PC-3 (cell line): ENCODE data around the gene GCKR. TPM values are rescaled to one million over a fixed set of nuclear protein-coding genes. Genes with fewer than 3 reads are reported as not detected.
A peak's percentile ranks its signal among the peaks of the same experiment; 100 is the strongest.

ENCODE experiments used
- ATAC-seq: fragments of 200-7000 bp; cut with Tn5 transposase; 2 replicates; pipeline ENCODE4 v1.9.1; 2020; ENCODE audit warnings: mild to moderate bottlenecking, moderate library complexity
- BruUV-seq: library from RNA; stranded (reverse); fragments of 400-500 nt; replicated peaks from 2 replicates; lab custom pipeline; 2021; lab: Mats Ljungman, UMichigan
- CTCF ChIA-PET: fragments of 300-600 bp; sonication (Branson Sonifier 250); formaldehyde crosslinking; loops from one replicate; lab custom pipeline; 2022; ENCODE audit warnings: antibody characterized with exemption; lab: Charles Lee
- POLR2A ChIA-PET: fragments of 300-600 bp; sonication (Branson Sonifier 250); formaldehyde crosslinking; loops from one replicate; lab custom pipeline; 2022; ENCODE audit warnings: antibody characterized with exemption; ENCODE audit not compliant: unreplicated experiment; lab: Charles Lee
- DNase-seq: peaks from one replicate; pipeline ENCODE4 v3.0.0-alpha.2; 2015
- H2AFZ ChIP-seq: fragments of 300-600 bp; sonication (generic); 2 replicates; pipeline ENCODE4 v1.6.0; 2016; ENCODE audit warnings: antibody characterized with exemption, low read length
- H3F3A ChIP-seq: fragments of 300-600 bp; sonication (generic); one replicate; pipeline ENCODE4 v1.6.0; 2017; ENCODE audit warnings: antibody characterized with exemption, low read length, control low read depth, mild to moderate bottlenecking; ENCODE audit not compliant: unreplicated experiment
- H3K27ac ChIP-seq: fragments of 300-600 bp; sonication (generic); 2 replicates; pipeline ENCODE4 v1.5.1; 2016; ENCODE audit warnings: mild to moderate bottlenecking, low read length
- H3K27me3 ChIP-seq: fragments of 300-600 bp; sonication (generic); 2 replicates; pipeline ENCODE4 v1.6.1; 2016; ENCODE audit warnings: low read length, mixed read lengths
- H3K36me3 ChIP-seq: fragments of 300-600 bp; sonication (generic); 2 replicates; pipeline ENCODE4 v1.6.1; 2016; ENCODE audit warnings: low read depth, mixed run types, low read length, mixed read lengths
- H3K4me1 ChIP-seq: fragments of 300-600 bp; sonication (generic); 2 replicates; pipeline ENCODE4 v1.5.1; 2016; ENCODE audit warnings: low read length; ENCODE audit not compliant: insufficient read depth
- H3K4me2 ChIP-seq: fragments of 300-600 bp; sonication (generic); 2 replicates; pipeline ENCODE4 v1.6.0; 2016; ENCODE audit warnings: low read length
- H3K4me3 ChIP-seq: fragments of 300-600 bp; sonication (generic); 2 replicates; pipeline ENCODE4 v1.5.1; 2016; ENCODE audit warnings: mild to moderate bottlenecking, low read length, mixed read lengths
- H3K79me2 ChIP-seq: fragments of 300-600 bp; sonication (generic); 2 replicates; pipeline ENCODE4 v1.6.1; 2017; ENCODE audit warnings: low read length, mixed read lengths
- H3K9ac ChIP-seq: fragments of 300-600 bp; sonication (generic); 2 replicates; pipeline ENCODE4 v1.6.0; 2016; ENCODE audit warnings: mild to moderate bottlenecking, low read length
- H3K9me2 ChIP-seq: fragments of 300-600 bp; sonication (generic); replicated peaks from 2 replicates; pipeline ENCODE4 v1.6.1; 2016; ENCODE audit warnings: mixed run types, low read length, mixed read lengths
- H3K9me3 ChIP-seq: fragments of 300-600 bp; sonication (generic); 2 replicates; pipeline ENCODE4 v1.6.1; 2016; ENCODE audit warnings: low read length, mixed read lengths
- H4K20me1 ChIP-seq: fragments of 300-600 bp; sonication (generic); 2 replicates; pipeline ENCODE4 v1.6.1; 2016; ENCODE audit warnings: low read length, mixed read lengths
- EZH2 ChIP-seq: fragments of 300-600 bp; sonication (generic); IDR thresholded peaks from one replicate; pipeline ENCODE4 v1.6.1; 2017; ENCODE audit warnings: antibody characterized with exemption, mild to moderate bottlenecking, low read length; ENCODE audit not compliant: unreplicated experiment
- EZH2phosphoT487 ChIP-seq: fragments of 300-600 bp; sonication (generic); IDR thresholded peaks from 2 replicates; pipeline ENCODE4 v1.6.1; 2018; ENCODE audit warnings: mild to moderate bottlenecking, antibody characterized with exemption, low read length, borderline replicate concordance
- intact Hi-C: fragments of 100-400 bp; cut with micrococcal nuclease; formaldehyde crosslinking; loops from 2 replicates; pipeline ENCODE4 v1.9.0; 2023
- total RNA-seq: library from RNA; depleted of rRNA; stranded (reverse); fragments of >200 nt; gene quantifications from 2 replicates; pipeline ENCODE4 v1.2.3, GENCODE V29; 2014
- TF ChIP-seq, protein P1 (sequence below): fragments of 300-600 bp; sonication (generic); conservative IDR thresholded peaks from 2 replicates; pipeline ENCODE4 v1.5.1; 2017; ENCODE audit warnings: antibody characterized with exemption, low read depth, mild to moderate bottlenecking, low read length

GCKR gene
- total RNA-seq, 1 experiment from 2014 or later, result not detected

DNA sequence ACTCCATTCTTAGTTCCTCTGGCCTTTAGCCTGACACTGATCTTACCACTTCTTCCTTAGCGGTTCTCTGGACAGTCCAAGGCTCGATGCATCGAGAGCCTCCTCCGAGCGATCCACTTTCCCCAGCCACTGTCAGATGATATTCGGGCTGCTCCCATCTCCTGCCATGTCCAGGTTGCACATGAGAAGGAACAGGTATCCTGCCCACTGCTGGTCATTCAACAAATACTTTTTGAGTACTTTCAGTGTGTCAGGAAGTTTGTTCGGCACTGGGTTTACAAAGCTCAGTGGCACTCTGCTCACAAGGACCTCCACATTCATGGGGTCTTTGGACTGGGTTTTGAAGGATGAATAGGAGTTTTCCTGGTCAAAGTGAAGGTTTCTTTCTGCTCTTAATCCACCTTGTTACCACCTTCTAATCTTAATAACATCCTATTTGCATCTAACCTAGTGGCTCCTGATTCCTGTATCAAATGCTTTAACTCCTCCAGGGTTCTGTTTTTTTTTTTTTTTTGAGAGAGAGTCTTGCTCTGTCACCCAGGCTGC is 25.8 kb downstream of the GCKR start:
- no peak overlapping the region for H3K9ac ChIP-seq
- no TSS peak for BruUV-seq
- no peaks in the 10 kb centered on the region for H3K9me3 ChIP-seq
- no peaks in the 10 kb centered on the region for H3F3A ChIP-seq
- H3K27ac ChIP-seq, result no peak overlapping the region
- H3K9me2 ChIP-seq, result no peaks in the 10 kb centered on the region
- H3K4me3 ChIP-seq, result no peak overlapping the region
- H3K4me1 ChIP-seq, result peaks cover 7% of the 10 kb centered on the region
- H3K4me2 ChIP-seq, result no peak overlapping the region
- no peaks in the 10 kb centered on the region for H3K27me3 ChIP-seq
- POLR2A ChIA-PET, result no interaction called here
- no peak overlapping the region for H2AFZ ChIP-seq
- H4K20me1 ChIP-seq, result no peaks in the 10 kb centered on the region
- peak; percentile 10 for DNase-seq
- CTCF ChIA-PET, result interaction anchor here (0.6 kb wide), 1 partner anchor 14 kb away, joined by 6 read pairs; no protein-coding TSS in a partner anchor
- TF ChIP-seq, protein P1, sequence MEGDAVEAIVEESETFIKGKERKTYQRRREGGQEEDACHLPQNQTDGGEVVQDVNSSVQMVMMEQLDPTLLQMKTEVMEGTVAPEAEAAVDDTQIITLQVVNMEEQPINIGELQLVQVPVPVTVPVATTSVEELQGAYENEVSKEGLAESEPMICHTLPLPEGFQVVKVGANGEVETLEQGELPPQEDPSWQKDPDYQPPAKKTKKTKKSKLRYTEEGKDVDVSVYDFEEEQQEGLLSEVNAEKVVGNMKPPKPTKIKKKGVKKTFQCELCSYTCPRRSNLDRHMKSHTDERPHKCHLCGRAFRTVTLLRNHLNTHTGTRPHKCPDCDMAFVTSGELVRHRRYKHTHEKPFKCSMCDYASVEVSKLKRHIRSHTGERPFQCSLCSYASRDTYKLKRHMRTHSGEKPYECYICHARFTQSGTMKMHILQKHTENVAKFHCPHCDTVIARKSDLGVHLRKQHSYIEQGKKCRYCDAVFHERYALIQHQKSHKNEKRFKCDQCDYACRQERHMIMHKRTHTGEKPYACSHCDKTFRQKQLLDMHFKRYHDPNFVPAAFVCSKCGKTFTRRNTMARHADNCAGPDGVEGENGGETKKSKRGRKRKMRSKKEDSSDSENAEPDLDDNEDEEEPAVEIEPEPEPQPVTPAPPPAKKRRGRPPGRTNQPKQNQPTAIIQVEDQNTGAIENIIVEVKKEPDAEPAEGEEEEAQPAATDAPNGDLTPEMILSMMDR, result peak; percentile 36; the same call in 1 of the 2 replicates
- TF ChIP-seq EZH2phosphoT487, result no peak
- no peak for TF ChIP-seq EZH2
- no peaks in the 10 kb centered on the region for H3K36me3 ChIP-seq
- no peak for ATAC-seq
- no peaks in the 10 kb centered on the region for H3K79me2 ChIP-seq
- intact Hi-C loops, result no loop called here

DNA sequence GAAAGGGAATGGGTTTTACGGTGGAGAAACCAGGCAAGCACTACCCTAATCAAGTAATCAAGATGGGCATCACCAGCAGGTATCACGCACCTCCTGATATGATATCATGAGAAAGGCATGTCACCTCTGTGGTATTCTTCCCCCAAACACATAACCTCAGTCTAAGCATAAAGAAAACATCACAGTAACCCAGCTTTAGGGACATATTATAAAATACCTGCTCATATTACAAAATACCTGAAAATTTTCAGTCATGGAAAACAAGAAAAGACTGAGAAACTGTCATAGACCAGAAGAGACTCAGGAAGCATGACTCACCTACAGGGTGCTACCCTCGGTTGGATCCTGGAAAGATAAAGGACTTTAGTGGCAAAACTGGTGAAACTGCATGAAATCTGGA is 30.5 kb downstream of the GCKR start:
- H4K20me1 ChIP-seq, result no peaks in the 10 kb centered on the region
- CTCF ChIA-PET, result no interaction called here
- peak overlapping the region; percentile 23; the same call in 1 of the 2 replicates for H3K4me2 ChIP-seq
- H3F3A ChIP-seq, result no peaks in the 10 kb centered on the region
- H3K36me3 ChIP-seq, result no peaks in the 10 kb centered on the region
- H3K79me2 ChIP-seq, result no peaks in the 10 kb centered on the region
- no peak overlapping the region for H3K9ac ChIP-seq
- H3K4me3 ChIP-seq, result no peak overlapping the region
- H3K4me1 ChIP-seq, result peaks cover 10% of the 10 kb centered on the region
- POLR2A ChIA-PET, result no interaction called here
- no TSS peak for BruUV-seq
- TF ChIP-seq EZH2 (no peak), EZH2phosphoT487 (no peak)
- TF ChIP-seq, protein P1, result no peak
- ATAC-seq (peak; percentile 79), DNase-seq (peak; percentile 75)
- no peaks in the 10 kb centered on the region for H3K27me3 ChIP-seq
- no peaks in the 10 kb centered on the region for H3K9me3 ChIP-seq
- no peak overlapping the region for H2AFZ ChIP-seq
- intact Hi-C loops, result no loop called here
- H3K27ac ChIP-seq, result no peak overlapping the region
- no peaks in the 10 kb centered on the region for H3K9me2 ChIP-seq

DNA sequence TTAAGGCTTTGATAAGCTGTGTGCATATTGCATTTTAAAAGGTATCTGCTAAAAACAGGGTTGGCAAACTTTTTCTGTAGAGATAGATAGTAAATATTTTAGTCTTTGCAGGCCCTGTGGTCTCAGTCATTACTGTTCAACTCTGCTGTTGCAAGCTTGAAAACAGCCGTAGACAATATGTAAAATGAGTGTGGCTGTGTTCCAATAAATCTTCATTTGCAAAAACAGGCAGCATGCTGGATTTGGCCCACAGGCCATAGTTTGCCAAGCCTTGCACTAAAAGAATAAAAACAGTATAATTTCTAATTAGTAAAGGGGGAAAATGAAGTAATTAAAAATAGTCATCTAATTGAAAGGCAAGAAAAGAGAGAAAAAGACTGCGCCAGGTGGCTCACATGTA is 35.3 kb downstream of the GCKR start:
- ATAC-seq (no peak), DNase-seq (no peak)
- no peak overlapping the region for H3K4me3 ChIP-seq
- BruUV-seq, result no TSS peak
- H3K4me2 ChIP-seq, result no peak overlapping the region
- intact Hi-C loops, result no loop called here
- no peaks in the 10 kb centered on the region for H3K9me2 ChIP-seq
- no peaks in the 10 kb centered on the region for H3K9me3 ChIP-seq
- no peaks in the 10 kb centered on the region for H3F3A ChIP-seq
- no peaks in the 10 kb centered on the region for H4K20me1 ChIP-seq
- H3K27me3 ChIP-seq, result no peaks in the 10 kb centered on the region
- no peak overlapping the region for H2AFZ ChIP-seq
- no peaks in the 10 kb centered on the region for H3K79me2 ChIP-seq
- no peak overlapping the region for H3K9ac ChIP-seq
- H3K36me3 ChIP-seq, result no peaks in the 10 kb centered on the region
- H3K4me1 ChIP-seq, result peaks cover 8% of the 10 kb centered on the region
- H3K27ac ChIP-seq, result no peak overlapping the region
- POLR2A ChIA-PET, result no interaction called here
- CTCF ChIA-PET, result interaction anchor here (0.6 kb wide), 1 partner anchor 36 kb away, joined by 3 read pairs; no protein-coding TSS in a partner anchor
- TF ChIP-seq EZH2 (no peak), EZH2phosphoT487 (no peak)
- TF ChIP-seq, protein P1, result no peak
